LHCN-M2 (cell line): ENCODE data around the gene ZNF205. TPM values are rescaled to one million over a fixed set of nuclear protein-coding genes. Genes with fewer than 3 reads are reported as not detected.
"Not testable (repeated sequence)": the region's sequence is repeated elsewhere in the genome, so short reads cannot be mapped to it uniquely, and the experiment has no call there.

Source experiments
- DNase-seq: peaks from one replicate; pipeline ENCODE4 v3.0.0-alpha.2; 2012; ENCODE audit warnings: low read depth
- total RNA-seq: library from RNA; depleted of rRNA; stranded (reverse); fragments of >200 nt; gene quantifications from 2 replicates; pipeline ENCODE4 v1.2.3, GENCODE V29; 2014

ZNF205 gene
- total RNA-seq, 1 experiment from 2014 or later = 17.0 TPM

DNA sequence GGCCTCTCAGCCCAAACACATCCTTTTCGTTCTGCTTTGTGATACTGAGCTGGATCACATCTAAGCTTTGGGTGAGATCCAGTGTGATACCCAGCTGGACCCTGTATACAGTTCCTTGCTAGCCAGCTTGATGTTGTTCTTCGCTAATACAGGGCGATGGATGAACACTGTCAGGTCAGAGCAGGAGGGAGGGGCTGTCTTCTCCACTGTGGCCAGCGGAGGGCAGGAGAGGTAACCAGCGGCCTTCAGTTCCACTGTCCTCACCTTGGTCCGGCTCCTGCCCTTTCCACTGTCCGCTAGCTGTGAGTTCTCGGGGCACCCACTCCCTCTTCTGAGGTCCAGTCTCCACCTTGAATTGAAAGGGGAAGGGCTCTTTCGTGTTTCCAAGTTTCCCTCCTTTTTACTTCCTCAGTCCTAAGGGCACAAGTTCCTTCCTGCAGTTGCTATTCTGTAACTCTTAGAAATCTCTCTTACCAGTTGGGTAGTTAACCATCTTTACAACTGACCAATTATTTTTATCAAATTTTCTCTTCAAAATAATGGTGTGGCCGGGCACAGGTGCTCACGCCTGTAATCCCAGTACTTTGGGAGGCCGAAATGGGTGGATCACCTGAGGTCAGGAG is 19.5 kb downstream of the ZNF205 start:
- no peak for DNase-seq

DNA sequence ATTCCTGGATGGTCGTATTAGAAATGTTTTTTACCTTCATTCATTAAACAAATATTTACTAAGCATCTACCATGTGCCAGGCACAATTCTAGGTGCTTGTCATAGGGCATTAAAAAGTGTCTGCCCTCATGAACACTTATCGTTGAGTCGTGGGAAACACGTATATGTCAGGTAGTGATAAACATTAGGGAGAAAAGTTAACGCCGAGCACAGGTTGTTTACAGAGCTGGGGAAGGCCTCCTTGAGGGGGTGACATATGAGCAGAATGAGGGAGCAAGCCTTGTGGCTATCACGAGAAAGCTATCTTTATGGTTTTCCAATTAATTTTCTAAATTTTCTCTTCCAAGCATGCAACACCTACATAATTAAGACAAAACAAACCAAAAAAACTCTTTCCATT is 21.5 kb downstream of the ZNF205 start:
- no peak for DNase-seq

DNA sequence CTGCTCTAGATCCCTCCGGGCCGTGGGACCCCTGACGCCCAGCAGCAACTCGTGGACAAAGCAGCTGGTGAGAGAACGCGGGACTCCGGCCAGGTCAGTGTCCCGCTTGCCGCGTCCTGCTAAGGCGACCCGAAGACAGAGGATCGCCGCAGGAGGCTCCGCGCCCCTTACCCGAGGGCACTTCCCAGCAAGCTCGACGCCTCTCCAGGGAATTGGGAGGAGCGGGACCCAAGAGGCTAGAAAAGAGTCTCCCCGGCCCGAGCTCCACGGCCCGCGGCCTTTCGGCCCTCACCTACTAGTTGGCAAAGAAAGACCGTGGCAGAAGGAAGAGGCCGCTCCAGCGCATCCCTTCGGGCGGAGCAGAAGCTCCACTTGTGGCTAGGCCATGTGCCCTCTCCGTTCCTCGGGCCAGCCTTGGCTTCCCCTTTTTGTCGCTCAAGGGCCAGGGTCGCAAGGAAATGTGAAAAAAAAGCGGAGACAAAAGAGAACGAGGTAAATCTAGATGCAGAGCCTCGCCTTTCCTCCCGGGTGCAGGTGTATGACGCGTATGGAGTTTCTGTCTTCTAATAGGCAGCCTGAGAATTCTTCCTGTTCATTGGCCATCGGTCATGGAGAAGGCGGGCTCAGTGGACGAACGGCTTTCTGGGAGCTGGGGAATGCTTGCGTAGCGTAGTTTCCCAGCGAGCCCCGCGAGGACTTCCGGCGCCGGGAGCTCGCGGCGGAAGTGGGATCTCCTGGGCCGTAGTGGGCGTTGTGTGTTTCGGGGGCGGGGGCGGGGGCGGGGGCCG is 22.1 kb downstream of the ZNF205 start, which contains the start of gene ZNF213:
ZNF213 (plus strand) TSS at position 692 of the 788 bp plus-strand sequence. CDS start 2,252 bp downstream, outside the sequence.
- DNase-seq = peak; percentile 98

DNA sequence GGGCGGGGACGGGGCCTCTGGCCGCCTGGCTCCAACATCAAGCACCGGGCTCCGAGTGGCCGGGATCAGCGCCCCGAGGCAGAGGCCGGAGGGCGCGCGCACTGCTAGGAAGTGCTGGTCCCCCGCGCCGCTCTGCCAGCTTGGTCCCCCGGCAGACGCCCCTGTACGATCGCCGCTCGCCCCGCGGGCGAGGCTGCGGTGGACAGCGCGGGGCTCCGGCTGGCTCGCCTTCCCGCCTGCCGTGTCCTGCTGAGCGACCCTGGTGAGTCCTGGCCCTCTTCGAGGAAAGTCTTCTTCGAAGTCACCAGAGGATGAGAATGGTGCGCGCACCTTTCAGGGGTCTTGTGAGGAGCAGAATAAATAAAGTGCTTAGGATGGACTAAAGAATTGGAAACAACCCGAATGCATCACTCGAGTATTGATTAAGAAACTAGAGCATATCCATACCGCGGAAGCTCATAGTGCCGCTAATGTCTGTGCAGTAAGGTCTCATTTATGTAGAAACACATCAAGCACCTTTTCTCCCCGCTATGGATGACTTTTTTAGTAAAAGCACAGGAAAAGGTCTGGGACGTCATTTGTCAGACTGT is 22.8 kb downstream of the ZNF205 start:
- no peak for DNase-seq

DNA sequence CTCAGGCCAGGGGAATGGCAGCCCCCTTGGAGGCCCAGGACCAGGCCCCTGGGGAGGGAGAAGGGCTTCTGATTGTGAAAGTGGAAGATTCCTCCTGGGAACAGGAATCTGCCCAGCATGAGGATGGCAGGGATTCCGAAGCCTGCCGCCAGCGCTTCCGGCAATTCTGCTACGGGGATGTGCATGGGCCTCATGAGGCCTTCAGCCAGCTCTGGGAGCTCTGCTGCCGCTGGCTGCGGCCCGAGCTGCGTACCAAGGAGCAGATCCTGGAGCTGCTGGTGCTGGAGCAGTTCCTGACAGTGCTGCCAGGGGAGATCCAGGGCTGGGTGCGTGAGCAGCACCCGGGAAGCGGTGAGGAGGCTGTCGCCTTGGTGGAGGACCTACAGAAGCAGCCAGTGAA is 24.9 kb downstream of the ZNF205 start:
- DNase-seq = no peak

DNA sequence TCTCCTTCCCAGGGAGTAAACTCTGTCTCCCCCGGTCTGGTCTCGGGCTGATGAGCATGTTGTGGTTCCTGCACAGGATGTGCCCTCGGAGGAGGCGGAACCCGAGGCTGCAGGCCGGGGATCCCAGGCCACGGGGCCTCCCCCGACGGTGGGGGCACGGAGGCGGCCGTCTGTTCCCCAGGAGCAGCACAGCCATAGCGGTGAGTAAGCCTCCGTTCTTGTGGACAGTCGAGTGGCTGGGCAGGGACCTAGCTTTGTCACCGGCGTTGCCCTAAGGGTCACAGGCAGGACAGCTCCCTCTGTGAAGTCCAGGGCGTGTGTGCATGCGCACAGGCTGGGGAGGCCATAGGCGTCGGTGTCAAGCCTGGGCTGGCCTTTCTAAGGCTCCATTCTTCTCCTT is 26.0 kb downstream of the ZNF205 start:
- no peak for DNase-seq

DNA sequence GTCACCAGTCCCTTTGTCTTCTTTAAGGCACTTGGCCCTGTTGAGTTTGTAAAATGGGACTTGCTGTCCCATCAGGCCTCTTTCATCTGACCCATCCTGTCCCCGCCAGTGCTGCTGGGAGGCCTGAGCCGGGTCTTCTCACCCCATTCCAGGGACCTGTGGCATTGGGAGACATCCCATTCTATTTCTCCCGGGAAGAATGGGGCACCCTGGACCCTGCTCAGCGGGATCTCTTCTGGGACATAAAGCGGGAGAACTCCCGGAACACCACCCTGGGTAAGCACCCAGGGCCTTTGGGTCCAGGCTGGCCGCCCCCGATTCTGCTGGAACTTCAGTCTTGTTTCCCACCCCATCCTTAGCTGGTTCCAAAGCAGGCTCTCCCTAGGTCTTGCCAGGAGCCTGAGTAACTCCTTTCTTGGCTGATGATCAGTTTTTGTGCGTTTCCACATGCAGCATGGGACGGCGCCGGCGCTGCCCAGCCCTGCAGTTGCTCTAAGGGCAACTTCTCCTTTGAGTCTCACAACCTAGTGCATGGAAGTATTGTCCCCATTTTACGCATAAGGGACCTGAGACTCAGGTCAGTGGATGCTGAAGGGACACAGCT is 26.5 kb downstream of the ZNF205 start:
- no peak for DNase-seq

DNA sequence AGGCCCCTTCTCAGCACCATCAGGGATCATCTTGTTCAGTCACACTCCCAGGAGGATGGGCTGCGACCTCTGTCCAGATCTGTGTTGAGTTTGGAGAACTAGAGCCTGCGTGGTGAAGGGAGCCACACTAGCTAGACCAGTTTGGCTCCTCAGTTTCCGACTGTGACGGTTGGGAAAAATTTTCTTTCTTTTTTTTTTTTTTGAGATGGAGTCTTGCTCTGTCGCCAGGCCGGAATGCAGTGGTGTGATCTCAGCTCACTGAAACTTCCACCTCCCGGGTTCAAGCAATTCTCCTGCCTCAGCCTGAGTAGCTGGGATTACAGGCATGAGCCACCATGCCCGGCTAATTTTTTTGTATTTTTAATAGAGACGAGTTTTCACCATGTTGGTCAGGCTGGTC is 27.2 kb downstream of the ZNF205 start:
- not testable (repeated sequence) for DNase-seq

DNA sequence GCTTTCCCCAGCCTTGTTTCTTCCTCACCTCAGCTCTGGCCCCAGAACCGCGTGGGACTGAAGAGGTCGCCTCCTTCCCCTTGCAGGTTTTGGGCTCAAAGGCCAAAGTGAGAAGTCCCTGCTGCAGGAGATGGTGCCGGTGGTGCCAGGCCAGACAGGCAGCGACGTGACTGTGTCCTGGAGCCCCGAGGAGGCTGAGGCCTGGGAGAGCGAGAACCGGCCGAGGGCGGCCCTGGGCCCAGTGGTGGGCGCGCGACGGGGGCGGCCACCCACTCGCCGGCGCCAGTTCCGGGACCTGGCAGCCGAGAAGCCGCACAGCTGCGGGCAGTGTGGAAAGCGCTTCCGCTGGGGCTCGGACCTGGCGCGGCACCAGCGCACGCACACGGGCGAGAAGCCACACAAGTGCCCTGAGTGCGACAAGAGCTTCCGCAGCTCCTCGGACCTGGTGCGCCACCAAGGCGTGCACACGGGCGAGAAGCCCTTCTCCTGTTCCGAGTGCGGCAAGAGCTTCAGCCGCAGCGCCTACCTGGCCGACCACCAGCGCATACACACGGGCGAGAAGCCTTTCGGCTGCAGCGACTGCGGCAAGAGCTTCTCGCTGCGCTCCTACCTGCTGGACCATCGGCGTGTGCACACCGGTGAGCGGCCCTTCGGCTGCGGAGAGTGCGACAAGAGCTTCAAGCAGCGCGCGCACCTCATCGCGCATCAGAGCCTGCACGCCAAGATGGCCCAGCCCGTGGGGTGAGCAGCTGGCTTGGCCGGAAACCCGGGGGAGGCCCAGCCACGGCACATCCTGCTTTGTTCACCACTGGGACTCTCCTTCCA is 28.4 kb downstream of the ZNF205 start:
- DNase-seq = no peak

DNA sequence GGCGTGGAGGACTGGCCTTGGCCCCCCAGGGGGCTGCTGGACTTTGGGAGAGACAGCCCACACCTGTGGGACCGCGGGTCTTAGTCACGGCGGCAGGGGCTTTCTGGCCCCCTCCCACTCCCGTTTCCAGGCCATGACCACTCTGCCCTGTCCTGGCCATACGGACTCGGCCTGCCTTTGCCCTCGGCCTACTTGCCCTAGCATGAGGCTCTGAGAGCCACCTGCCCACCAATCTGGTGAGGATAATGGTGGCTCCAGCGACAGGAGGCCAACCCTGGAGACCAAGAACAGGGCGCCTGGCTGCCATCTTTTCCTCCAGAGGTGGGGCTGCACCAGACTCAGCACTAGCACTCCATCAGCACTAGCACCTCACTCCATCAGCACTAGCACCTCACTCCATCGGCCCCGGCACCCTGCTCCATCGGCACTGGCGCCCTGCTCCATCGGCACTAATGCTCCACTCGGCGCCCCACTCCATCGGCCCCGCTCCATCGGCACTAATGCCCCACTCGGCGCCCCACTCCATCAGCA is 29.5 kb downstream of the ZNF205 start:
- no peak for DNase-seq

DNA sequence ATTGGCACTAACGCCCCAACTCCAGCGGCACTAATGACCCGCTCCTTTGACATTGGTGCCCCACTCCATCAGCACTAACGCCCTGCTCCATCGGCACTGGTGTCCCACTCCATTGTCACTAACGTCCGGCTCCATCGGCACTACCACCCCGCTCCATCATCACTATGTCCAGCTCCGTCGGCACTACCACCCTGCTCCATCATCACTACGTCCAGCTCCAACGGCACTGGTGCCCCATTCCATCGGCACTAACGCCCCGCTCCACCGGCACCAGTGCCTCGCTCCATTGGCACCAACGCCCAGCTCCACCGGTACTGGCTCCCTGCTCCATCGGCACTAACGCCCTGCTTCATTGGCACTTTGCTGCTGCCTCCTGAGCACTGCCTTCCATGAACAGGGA is 29.9 kb downstream of the ZNF205 start:
- no peak for DNase-seq

DNA sequence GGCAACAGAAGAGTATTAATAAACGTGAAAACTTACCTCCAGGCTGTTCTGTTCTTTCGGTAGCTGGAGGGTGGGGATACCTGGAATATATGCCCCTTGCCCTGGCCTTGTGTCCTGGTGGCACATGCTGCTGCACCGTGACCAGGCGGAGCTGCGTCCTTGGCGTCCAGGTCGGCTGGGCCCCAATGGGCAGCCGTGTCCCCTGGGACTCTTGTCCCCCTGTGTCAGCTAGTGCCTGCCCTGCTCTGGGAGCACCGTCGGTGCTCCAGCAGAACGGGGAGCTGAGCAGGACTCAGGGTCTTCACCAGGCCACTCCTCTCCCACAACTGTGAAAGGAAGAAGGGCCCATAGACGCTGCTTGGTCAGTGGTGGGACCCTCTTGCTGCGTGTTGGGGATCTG is 30.4 kb downstream of the ZNF205 start:
- DNase-seq = no peak

DNA sequence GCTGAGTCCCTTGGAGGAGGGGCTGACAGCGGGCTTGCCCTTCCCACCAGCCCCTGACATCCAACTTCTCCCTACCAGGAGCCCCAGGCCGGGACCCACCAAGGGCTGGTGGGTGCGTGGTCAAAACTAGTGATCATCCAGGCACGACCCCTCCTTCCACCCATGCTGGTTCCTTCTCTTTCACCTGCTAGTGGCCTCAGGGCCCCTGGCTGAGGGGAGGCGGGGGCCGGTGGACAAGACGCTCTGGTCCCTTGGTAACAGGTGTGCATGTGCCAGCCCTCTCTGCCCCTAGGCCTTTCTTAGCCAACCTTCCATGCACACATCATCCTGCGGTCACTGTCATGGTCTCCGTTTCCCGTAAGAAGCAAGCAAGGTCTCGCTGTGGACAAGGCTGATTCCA is 30.8 kb downstream of the ZNF205 start:
- no peak for DNase-seq

DNA sequence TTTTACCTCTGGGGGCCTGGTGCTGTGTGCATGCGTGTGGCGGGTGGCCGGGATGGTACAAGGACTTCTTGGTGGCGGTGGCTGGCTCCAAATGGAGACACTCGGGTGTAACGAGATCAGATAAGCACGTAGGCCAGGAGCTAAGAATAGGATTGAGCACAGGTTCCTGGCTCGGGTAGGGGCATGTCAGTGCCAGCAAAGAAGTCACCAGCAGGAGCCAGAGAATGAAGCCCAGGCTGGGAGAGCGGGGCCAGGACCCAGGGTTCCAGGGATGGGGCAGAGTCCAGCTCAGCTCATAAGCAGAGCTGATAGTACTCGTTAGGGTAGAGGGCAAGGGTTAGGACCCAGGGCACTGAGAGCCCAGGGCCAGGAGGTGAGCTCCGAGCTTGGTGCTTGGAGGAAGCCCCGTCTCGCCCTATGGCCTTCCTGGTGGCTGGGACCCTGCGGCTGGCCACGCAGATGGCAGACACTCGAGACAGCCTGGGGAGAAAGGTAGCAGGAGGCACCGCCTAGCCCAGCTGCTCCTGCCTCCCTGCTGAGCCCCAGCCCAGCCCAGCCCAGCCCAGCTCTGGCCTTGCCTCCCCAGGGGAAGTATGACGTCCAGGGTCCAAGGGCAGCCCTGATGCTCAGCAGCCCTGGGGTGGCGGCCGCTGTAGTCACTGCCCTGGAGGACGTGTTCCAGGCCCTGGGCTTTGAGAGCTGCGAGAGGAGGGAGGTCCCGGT is 31.4 kb downstream of the ZNF205 start:
- no peak for DNase-seq

DNA sequence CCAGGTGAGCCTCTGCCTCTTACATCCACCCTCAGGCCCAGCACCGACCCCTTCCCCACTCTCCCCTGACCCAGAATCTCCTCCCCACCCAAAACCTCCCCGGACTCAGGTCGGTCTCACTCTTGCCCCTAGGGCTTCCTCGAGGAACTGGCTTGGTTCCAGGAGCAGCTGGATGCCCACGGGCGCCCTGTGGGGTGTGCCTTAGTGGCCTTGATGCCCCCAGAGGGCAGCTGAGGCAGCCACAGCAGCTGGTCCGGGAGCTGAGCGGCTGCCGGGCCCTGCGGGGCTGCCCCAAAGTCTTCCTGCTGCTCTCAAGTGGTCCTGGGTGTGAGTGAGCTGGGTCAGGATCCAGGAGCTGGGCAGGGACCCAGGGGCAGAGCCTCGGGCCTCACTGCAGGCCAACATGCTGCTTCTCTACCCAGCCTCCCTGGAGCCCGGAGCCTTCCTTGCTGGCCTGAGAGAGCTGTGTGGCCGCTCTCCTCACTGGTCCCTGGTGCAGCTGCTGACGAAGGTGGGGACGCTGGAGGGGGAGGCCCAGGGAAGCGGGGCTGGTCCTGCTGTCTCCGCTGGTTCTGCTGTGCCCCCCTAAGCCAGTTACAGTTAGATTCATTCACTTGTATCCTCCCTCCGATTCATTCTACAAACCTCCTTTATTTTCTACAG is 32.1 kb downstream of the ZNF205 start:
- DNase-seq = no peak

DNA sequence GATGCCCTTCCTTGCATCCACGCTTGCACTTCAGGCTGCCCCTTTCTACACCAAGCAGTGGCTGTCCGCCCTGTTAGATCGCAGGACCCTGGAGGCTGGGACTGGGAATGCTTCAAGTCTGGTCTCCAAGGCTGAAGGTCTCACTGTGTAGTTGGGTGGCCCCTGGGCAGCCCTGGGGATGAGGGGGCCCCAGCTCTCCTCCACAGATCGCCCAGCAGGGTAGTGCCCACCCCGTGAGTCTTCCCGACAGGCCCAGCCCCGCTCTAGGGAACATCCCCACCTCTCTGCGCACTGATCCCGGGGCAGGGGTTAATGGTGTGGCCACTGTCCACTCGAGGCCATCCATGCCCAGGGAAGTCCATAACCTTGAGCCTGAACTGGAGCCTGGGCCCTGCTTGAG is 32.8 kb downstream of the ZNF205 start:
- DNase-seq = no peak

DNA sequence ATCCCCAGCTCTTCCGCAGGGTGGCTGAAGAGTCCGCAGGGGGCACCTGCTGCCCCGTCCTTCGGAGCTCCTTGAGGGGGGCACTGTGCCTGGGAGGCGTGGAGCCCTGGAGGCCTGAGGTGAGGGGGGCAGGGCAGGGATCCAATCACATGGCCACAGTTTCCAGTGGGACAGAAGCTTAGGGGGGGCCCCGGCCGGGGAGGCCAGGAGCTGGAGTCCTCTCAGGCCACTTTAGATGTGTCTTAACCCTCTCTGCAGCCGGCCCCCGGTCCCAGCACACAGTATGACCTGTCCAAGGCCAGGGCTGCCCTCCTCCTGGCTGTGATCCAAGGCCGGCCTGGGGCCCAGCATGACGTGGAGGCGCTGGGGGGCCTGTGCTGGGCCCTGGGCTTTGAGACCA is 33.3 kb downstream of the ZNF205 start:
- DNase-seq = no peak

DNA sequence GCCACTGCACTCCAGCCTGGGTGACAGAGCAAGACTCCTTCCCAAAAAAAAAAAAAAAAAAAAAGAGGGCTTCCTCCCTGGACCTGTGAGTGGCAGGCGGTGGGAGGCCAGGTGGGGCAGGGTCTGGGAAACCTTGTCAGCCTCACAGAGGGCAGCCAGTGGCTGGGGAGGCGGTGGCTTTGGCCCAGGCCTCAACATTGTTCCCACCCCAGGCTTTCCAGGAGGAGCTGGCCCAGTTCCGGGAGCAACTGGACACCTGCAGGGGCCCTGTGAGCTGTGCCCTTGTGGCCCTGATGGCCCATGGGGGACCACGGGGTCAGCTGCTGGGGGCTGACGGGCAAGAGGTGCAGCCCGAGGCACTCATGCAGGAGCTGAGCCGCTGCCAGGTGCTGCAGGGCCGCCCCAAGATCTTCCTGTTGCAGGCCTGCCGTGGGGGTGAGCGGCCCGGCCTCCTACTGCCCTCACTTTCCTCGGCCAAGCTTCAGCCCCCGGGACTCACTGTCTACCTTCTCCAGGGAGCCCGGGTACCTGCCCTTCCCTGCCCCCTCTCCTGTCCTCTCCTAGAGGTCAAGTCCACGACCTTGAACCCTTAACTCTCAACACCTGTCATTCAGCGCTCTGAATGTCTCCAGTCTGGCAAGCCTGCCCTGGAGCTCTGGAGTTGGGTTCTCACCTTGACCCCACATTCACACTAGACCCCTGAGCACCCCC is 34.8 kb downstream of the ZNF205 start:
- no peak for DNase-seq

DNA sequence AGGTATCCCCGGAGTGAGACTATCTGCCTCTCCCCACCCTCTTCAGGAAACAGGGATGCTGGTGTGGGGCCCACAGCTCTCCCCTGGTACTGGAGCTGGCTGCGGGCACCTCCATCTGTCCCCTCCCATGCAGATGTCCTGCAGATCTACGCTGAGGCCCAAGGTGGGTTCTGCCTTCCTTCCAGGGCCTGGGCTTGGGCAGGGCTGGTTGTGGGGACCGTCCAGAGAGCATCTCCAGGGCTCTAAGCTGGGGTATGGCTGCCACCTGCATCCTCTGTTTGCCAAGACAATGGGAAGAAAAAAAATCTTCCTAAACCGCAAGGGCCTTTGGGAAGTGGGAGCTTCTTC is 35.3 kb downstream of the ZNF205 start:
- no peak for DNase-seq
